H1 (cell line): Measurements from ENCODE around the gene ADGRD2. TPM values are rescaled to one million over a fixed set of nuclear protein-coding genes. Genes with fewer than 3 reads are reported as not detected.

Source experiments
- NRF1 ChIP-seq: IDR thresholded peaks from 2 replicates; pipeline ENCODE4 v1.6.1; 2011; ENCODE audit warnings: mild to moderate bottlenecking, low read depth, low read length, improper control_type of control experiment
- PHF8 ChIP-seq: fragments of 200-600 bp; sonication (generic); conservative IDR thresholded peaks from 2 replicates; pipeline ENCODE4 v1.7.1; 2012; ENCODE audit warnings: low read depth, mild to moderate bottlenecking, inconsistent platforms, low read length, moderate library complexity
- polyA plus RNA-seq, 7 experiments: library from polyadenylated mRNA; depleted of rRNA in 3 of 7; stranded (reverse) in 5 of 7; unstranded in 2 of 7; fragments of >200 nt in 5 of 7; fragments of 200-250 nt in 2 of 7; gene quantifications; 1 replicate in 5 of 7; 2 replicates in 1 of 7; 4 replicates in 1 of 7; pipeline versions ENCODE4 v1.2.1 to v1.2.3, GENCODE V29; 2011 to 2013; ENCODE audit warnings: missing spikeins in 2 of 7, mixed read lengths in 2 of 7
- total RNA-seq: library from RNA; stranded (reverse); fragmentation: NEBNext Ultra II Directional; extraction: Animal tissue kit (Norgen Biotek cat#: 25700); gene quantifications from 2 replicates; pipeline ENCODE4 v1.2.1, GENCODE V29; 2021

ADGRD2 gene
- total and polyA plus RNA-seq, 2 of the 8 experiments (the other 6 are each of a cell fraction or from before 2014, with no cell fraction given) = 0.41 to 1.4 TPM

GRCh38 chr9:124492818-124493217 is 42.6 kb downstream of the ADGRD2 start (continued):
- TF ChIP-seq PHF8 (no peak), NRF1 (no peak)
